Measurements from ENCODE around the gene ZNF654. TPM values are rescaled to one million over a fixed set of nuclear protein-coding genes. Genes with fewer than 3 reads are reported as not detected.

The ZNF654 gene
- total RNA-seq, 6 experiments from 2014 or later: 5.4 to 11.7 (median 6.7) TPM

- TF ChIP-seq POLR2A (IDR thresholded peaks at IDR 0.05) (no peak), CTCF (IDR thresholded peaks at IDR 0.05) (no peak)
- H3K4me1 ChIP-seq: peaks cover 0 to 10% (median 5%) of the 10 kb centered on the region in 4 donors
- H3K27ac ChIP-seq: peak overlapping the region; percentile 15 to 69 (median 53)
- intact Hi-C loops (cut with DNase I): no loop called here
- ATAC-seq (peak in 2 of 4 donors; percentile 7 to 10), DNase-seq (no peak)
- no peaks in the 10 kb centered on the region for H3K27me3 ChIP-seq
- H3K9me3 ChIP-seq: no peaks in the 10 kb centered on the region
- no peaks in the 10 kb centered on the region for H3K36me3 ChIP-seq
- WGBS (ENCODE audit: insufficient coverage, low coverage, low lambda C conversion rate, missing lambda C conversion rate): 24% methylated on average over 2 of the region's 2 CpGs
- peak overlapping the region; percentile 5 to 48 (median 45) for H3K4me3 ChIP-seq
These were observed 26.8 kb upstream of the ZNF654 start for GRCh38 chr3:88032245-88032644.

DNA sequence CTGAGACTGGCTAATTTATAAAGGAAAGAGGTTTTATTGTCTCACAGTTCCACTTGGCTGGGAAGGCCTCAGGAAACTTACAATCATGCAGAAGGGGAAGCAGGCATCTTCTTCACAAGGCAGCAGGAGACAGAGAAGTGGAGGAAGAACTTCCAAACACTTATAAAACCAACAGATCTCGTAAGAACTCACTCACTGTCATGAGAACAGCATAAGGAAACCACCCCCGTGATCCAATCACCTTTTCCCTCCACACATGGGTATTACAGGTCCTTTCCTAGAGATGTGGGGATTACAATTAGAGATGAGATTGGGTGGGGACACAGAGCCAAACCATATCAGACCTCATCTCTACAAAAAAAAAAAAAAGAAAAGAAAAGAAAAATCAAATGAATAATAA, 26.0 kb upstream of the ZNF654 start:
- Histone ChIP-seq H3K36me3 (no peaks in the 10 kb centered on the region), H3K27ac (no peak overlapping the region), H3K27me3 (no peaks in the 10 kb centered on the region), H3K4me3 (no peak overlapping the region), H3K4me1 (peaks cover 0 to 10% (median 5%) of the 10 kb centered on the region in 4 donors), H3K9me3 (no peaks in the 10 kb centered on the region)
- TF ChIP-seq CTCF (IDR thresholded peaks at IDR 0.05): no peak
- no peak for TF ChIP-seq POLR2A (IDR thresholded peaks at IDR 0.05)
- DNase-seq (no peak), ATAC-seq (no peak)
- 81% methylated on average over 2 of the region's 2 CpGs for WGBS (ENCODE audit: insufficient coverage, low coverage, low lambda C conversion rate, missing lambda C conversion rate)
- intact Hi-C loops (cut with DNase I): no loop called here

DNA sequence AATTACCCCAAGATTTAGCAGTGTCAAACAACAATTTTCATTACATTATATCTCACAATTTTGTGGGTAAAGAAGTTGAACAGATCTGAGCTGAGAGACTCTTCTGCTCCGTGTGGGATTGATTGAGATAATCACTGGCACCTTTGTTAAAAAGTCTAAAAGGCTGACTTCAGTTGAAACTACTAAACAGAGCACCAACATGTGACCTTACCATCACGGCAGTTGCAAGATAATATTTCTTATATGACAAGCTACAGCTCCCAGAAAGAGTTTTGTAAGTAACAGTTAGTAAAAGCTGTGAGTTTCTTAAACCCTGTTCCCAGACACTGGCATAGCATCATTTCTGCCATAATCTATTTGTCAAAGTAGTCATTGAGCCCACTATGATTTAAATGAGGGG, 25.2 kb upstream of the ZNF654 start:
- ATAC-seq (no peak), DNase-seq (no peak)
- H3K4me1 ChIP-seq: peaks cover 0 to 10% (median 5%) of the 10 kb centered on the region in 4 donors
- no peak overlapping the region for H3K4me3 ChIP-seq
- no peaks in the 10 kb centered on the region for H3K9me3 ChIP-seq
- TF ChIP-seq CTCF (IDR thresholded peaks at IDR 0.05) (no peak), POLR2A (IDR thresholded peaks at IDR 0.05) (no peak)
- intact Hi-C loops (cut with DNase I): no loop called here
- H3K27ac ChIP-seq: no peak overlapping the region
- 75% methylated on average over 2 of the region's 2 CpGs for WGBS (ENCODE audit: insufficient coverage, low coverage, low lambda C conversion rate, missing lambda C conversion rate)
- H3K36me3 ChIP-seq: no peaks in the 10 kb centered on the region
- no peaks in the 10 kb centered on the region for H3K27me3 ChIP-seq

- Histone ChIP-seq H3K27me3 (no peaks in the 10 kb centered on the region), H3K36me3 (no peaks in the 10 kb centered on the region), H3K9me3 (no peaks in the 10 kb centered on the region), H3K27ac (no peak overlapping the region), H3K4me1 (peaks cover 0 to 10% (median 5%) of the 10 kb centered on the region in 4 donors), H3K4me3 (no peak overlapping the region)
- whole genome bisulfite sequencing (ENCODE audit: insufficient coverage, low coverage, low lambda C conversion rate, missing lambda C conversion rate): 74% methylated on average over 6 of the region's 8 CpGs
- intact Hi-C loops (cut with DNase I): no loop called here
- TF ChIP-seq CTCF (IDR thresholded peaks at IDR 0.05): no peak
- no peak for TF ChIP-seq POLR2A (IDR thresholded peaks at IDR 0.05)
- no peak for DNase-seq
- ATAC-seq: no peak
These were observed 24.4 kb upstream of the ZNF654 start for GRCh38 chr3:88034491-88035275.

Measured in right lobe of liver (tissue), 6 donors.